HEK293T (cell line): ENCODE results near the gene POLR2L.

Experiments
- CTCF ChIA-PET: fragments of 350-600 bp; formaldehyde crosslinking; extraction: SDS; loops from one replicate; lab custom pipeline; 2021; ENCODE audit warnings: antibody characterized with exemption, inconsistent platforms; lab: Yijun Ruan, JAX
- POLR2A ChIA-PET: fragments of 350-600 bp; formaldehyde crosslinking; extraction: SDS; loops from one replicate; lab custom pipeline; 2020; ENCODE audit warnings: antibody characterized with exemption, inconsistent platforms; lab: Yijun Ruan, JAX
- DNase-seq: peaks from one replicate; pipeline ENCODE4 v3.0.0; 2012; ENCODE audit warnings: mixed read lengths; ENCODE audit errors: extremely low spot score
- ARNT ChIP-seq: fragments of 450-650 bp; IDR thresholded peaks from 2 replicates; pipeline ENCODE4 v1.6.1; 2017; ENCODE audit warnings: mild to moderate bottlenecking
- BHLHE40 ChIP-seq: fragments of 450-650 bp; IDR thresholded peaks from 2 replicates; pipeline ENCODE4 v1.6.1; 2016; ENCODE audit warnings: mild to moderate bottlenecking, moderate library complexity, borderline replicate concordance
- CTBP1 ChIP-seq: fragments of 450-650 bp; IDR thresholded peaks from 2 replicates; pipeline ENCODE4 v1.6.1; 2016; ENCODE audit warnings: borderline replicate concordance
- ELF4 ChIP-seq: fragments of 450-650 bp; IDR thresholded peaks from 2 replicates; pipeline ENCODE4 v1.6.1; 2017; ENCODE audit warnings: antibody characterized with exemption
- FOXA1 ChIP-seq: fragments of 450-650 bp; IDR thresholded peaks from 2 replicates; pipeline ENCODE4 v1.6.1; 2016; ENCODE audit warnings: mild to moderate bottlenecking
- FOXK2 ChIP-seq: fragments of 450-650 bp; IDR thresholded peaks from 2 replicates; pipeline ENCODE4 v1.6.1; 2016; ENCODE audit warnings: mild to moderate bottlenecking
- FOXM1 ChIP-seq: fragments of 450-650 bp; IDR thresholded peaks from 2 replicates; pipeline ENCODE4 v1.6.1; 2017; ENCODE audit warnings: mild to moderate bottlenecking, borderline replicate concordance
- HDGF ChIP-seq: fragments of 450-650 bp; IDR thresholded peaks from 2 replicates; pipeline ENCODE4 v1.6.1; 2017; ENCODE audit warnings: antibody characterized with exemption, borderline replicate concordance
- L3MBTL2 ChIP-seq: fragments of 450-650 bp; conservative IDR thresholded peaks from 2 replicates; pipeline ENCODE4 v1.6.1; 2016; ENCODE audit warnings: mild to moderate bottlenecking
- LEF1 ChIP-seq: fragments of 450-650 bp; IDR thresholded peaks from 2 replicates; pipeline ENCODE4 v1.6.1; 2017; ENCODE audit warnings: mild to moderate bottlenecking, borderline replicate concordance
- NFRKB ChIP-seq: fragments of 450-650 bp; IDR thresholded peaks from 2 replicates; pipeline ENCODE4 v1.6.1; 2016; ENCODE audit warnings: mild to moderate bottlenecking, moderate library complexity
- PKNOX1 ChIP-seq: fragments of 450-650 bp; IDR thresholded peaks from 2 replicates; pipeline ENCODE4 v1.6.1; 2016
- SP1 ChIP-seq: fragments of 450-650 bp; IDR thresholded peaks from 2 replicates; pipeline ENCODE4 v1.6.1; 2017
- SUZ12 ChIP-seq: fragments of 450-650 bp; IDR thresholded peaks from 2 replicates; pipeline ENCODE4 v1.6.1; 2016; ENCODE audit warnings: mild to moderate bottlenecking
- TARDBP ChIP-seq: fragments of 450-650 bp; IDR thresholded peaks from 2 replicates; pipeline ENCODE4 v1.6.1; 2016
- ZNF384 ChIP-seq: fragments of 450-650 bp; IDR thresholded peaks from 2 replicates; pipeline ENCODE4 v1.6.1; 2016

Gene POLR2L

DNA sequence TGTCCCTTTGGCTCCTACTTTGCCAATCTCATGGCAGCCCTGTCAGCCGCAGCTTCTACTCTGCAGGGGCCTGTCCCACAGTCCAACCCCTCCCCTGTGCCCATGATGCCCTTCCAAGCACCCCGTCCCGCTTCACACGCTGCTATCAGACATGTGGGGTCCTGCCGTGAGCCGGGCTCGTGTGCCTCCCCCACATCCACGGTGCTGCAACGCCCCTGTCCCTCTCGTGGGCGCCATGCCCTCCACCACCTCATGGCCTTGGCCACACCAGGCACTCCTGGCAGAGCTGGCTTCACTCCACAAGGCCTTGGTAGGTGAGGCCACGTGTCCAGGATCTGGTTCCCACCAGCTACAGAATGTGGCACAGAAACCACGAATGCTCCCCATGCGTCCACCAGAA lies 45.3 kb upstream of the POLR2L start:
- CTCF ChIA-PET, result no interaction called here
- POLR2A ChIA-PET, result no interaction called here
- TF ChIP-seq BHLHE40 (no peak), PKNOX1 (no peak), LEF1 (no peak), FOXM1 (no peak), ARNT (no peak), L3MBTL2 (no peak), CTBP1 (no peak)
- no peak for DNase-seq

DNA sequence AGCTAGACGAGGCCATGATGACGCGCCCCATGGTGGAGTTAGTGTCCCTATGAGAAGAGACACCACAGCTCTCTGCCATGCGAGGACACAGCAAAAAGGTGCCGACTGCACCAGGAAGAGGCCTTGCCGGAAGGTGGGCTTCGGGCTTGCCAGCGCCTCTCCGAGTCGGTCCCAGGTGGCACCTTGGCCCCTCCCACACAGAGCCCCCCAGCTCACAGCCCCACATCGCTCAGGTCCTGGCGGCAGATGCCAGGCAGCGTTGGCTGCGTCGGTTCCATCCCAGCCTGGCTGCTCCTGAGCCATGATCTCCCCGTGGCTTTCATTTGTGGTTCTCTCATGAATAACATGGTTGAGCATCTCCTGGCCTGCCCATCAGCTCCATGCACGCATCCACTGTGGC lies 44.2 kb upstream of the POLR2L start:
- no peak for DNase-seq
- no peak for TF ChIP-seq PKNOX1
- no peak for TF ChIP-seq L3MBTL2
- no peak for TF ChIP-seq SP1
- TF ChIP-seq TARDBP, result no peak
- no peak for TF ChIP-seq HDGF
- no peak for TF ChIP-seq ZNF384
- no peak for TF ChIP-seq LEF1
- TF ChIP-seq FOXA1, result no peak
- TF ChIP-seq ELF4, result no peak
- no peak for TF ChIP-seq BHLHE40
- no peak for TF ChIP-seq NFRKB
- no peak for TF ChIP-seq FOXK2
- no peak for TF ChIP-seq CTBP1
- no peak for TF ChIP-seq SUZ12
- TF ChIP-seq FOXM1, result no peak
- no peak for TF ChIP-seq ARNT
- ChIA-PET POLR2A (no interaction called here), CTCF (no interaction called here)

DNA sequence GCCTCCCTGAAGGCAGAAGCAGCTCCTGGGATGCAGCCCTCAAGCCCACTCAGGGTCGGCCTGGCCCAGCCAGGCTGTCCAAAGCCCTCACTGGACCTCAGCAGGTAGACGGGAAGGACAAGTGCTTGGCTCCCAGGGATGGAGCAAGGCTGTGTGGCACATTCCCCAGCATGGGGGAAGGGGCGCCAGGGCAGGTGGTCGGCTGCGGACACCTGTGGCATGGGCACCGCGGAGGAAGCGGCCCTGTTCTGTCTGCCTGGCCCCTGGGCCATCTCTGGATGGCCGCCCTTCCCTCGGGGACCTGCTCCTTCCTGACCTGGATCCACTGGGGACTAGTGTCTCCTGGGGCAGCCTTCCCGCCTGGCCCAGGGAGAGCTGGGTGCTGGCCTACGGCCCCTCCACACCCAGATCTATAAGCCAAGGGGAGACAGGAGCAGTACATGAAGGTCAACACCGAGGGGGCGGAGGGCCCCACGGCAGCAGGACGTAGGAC lies 42.3 kb upstream of the POLR2L start:
- ChIA-PET POLR2A (no interaction called here), CTCF (no interaction called here)
- DNase-seq, result no peak
- TF ChIP-seq L3MBTL2, result no peak
- TF ChIP-seq ELF4, result no peak
- no peak for TF ChIP-seq ARNT
- TF ChIP-seq SUZ12, result no peak
- TF ChIP-seq TARDBP, result no peak
- no peak for TF ChIP-seq SP1
- no peak for TF ChIP-seq ZNF384
- TF ChIP-seq LEF1, result no peak
- TF ChIP-seq PKNOX1, result no peak
- no peak for TF ChIP-seq FOXA1
- no peak for TF ChIP-seq BHLHE40
- no peak for TF ChIP-seq FOXK2
- TF ChIP-seq NFRKB, result no peak
- no peak for TF ChIP-seq HDGF
- TF ChIP-seq FOXM1, result no peak
- TF ChIP-seq CTBP1, result no peak

DNA sequence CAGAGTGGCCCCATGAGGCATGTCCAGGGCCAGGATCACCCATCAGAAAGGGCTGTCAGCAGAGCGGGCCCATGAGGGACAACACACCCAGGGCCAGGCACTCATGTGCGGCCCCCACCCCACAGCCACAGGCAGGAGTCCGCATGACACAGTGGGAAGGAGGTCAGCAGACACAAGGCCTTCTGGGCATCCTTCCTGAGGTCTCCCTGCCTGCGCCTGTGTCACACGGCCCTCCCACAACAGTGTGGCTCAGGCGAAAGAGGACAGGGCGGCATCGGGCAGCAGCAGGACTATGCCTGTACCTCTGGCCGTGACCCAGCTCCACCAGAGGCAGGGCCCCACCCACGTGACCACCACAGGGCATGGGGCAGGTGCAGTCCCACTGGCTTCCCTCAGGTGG lies 41.2 kb upstream of the POLR2L start:
- DNase-seq, result no peak
- TF ChIP-seq ZNF384, result no peak
- no peak for TF ChIP-seq FOXK2
- TF ChIP-seq ARNT, result no peak
- no peak for TF ChIP-seq CTBP1
- TF ChIP-seq PKNOX1, result no peak
- TF ChIP-seq SUZ12, result no peak
- POLR2A ChIA-PET, result no interaction called here
- CTCF ChIA-PET, result no interaction called here

DNA sequence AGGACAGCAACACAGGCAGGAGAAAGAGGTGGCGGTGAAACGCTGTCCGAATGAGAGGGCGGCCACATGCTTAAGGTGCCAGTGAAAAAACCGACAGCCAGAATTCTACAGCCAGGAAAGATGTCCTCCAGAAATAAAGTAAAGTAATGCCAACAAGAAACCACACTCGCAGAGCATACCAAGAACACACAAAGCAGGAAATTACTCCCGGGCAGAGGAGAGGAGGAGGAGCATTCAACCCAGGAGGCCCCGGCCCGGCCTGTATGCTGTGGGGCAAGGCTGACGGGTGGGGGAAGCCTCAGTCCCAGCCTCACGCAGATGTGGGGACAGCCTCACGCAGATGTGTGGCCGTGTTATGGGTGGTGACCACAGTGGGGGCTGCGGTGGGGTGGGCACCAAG lies 40.3 kb upstream of the POLR2L start:
- no peak for DNase-seq
- POLR2A ChIA-PET, result no interaction called here
- TF ChIP-seq L3MBTL2 (no peak), FOXK2 (no peak), ZNF384 (no peak), CTBP1 (no peak), FOXA1 (no peak), BHLHE40 (no peak), LEF1 (no peak), NFRKB (no peak), TARDBP (no peak), SP1 (no peak), HDGF (no peak), FOXM1 (no peak)
- CTCF ChIA-PET, result no interaction called here

GRCh38 chr11:880447-880846 lies 38.1 kb upstream of the POLR2L start:
- no peak for DNase-seq
- CTCF ChIA-PET, result no interaction called here
- TF ChIP-seq SP1 (no peak), NFRKB (no peak), FOXA1 (no peak), FOXM1 (no peak), L3MBTL2 (no peak), LEF1 (no peak), TARDBP (no peak), FOXK2 (no peak), ZNF384 (no peak), ELF4 (no peak), ARNT (no peak), BHLHE40 (no peak)
- POLR2A ChIA-PET, result no interaction called here
